ENCODE measurements around the gene EAF1. TPM values are rescaled to one million over a fixed set of nuclear protein-coding genes. Genes with fewer than 3 reads are reported as not detected.

EAF1 gene
- total RNA-seq, 1 experiment from 2014 or later: 23.9 TPM

- no peaks in the 10 kb centered on the region for H3K36me3 Mint-ChIP-seq (ENCODE audit: insufficient read depth, unreplicated experiment)
- no peaks in the 10 kb centered on the region for H3K9me3 Mint-ChIP-seq (ENCODE audit: low read depth, unreplicated experiment)
- no peak for TF ChIP-seq CTCF (IDR thresholded peaks at IDR 0.05; ENCODE audit: unreplicated experiment)
- BruUV-seq (replicated peaks): no TSS peak
- H3K27ac Mint-ChIP-seq (ENCODE audit: unreplicated experiment): no peak overlapping the region
- H3K4me1 Mint-ChIP-seq (ENCODE audit: low read depth, unreplicated experiment): no peaks in the 10 kb centered on the region
- CTCF ChIA-PET: no interaction called here
- no peak for DNase-seq
- intact Hi-C loops (cut with micrococcal nuclease; ENCODE audit: unreplicated experiment): no loop called here
- no peak overlapping the region for H3K4me3 Mint-ChIP-seq (ENCODE audit: low read depth, unreplicated experiment)
- no peaks in the 10 kb centered on the region for H3K27me3 Mint-ChIP-seq (ENCODE audit: unreplicated experiment)
Measured at GRCh38 chr3:15420871-15421270, 6.5 kb upstream of the EAF1 start.

GRCh38 chr3:15426579-15427118, 749 bp upstream of the EAF1 start:
- CTCF ChIA-PET: no interaction called here
- intact Hi-C loops (cut with micrococcal nuclease; ENCODE audit: unreplicated experiment): loop anchor here (5.0 kb wide), 1 partner anchor 131 kb away; no protein-coding TSS in a partner anchor

GRCh38 chr3:15427981-15428380, 583 bp downstream of the EAF1 start:
- no peaks in the 10 kb centered on the region for H3K9me3 Mint-ChIP-seq (ENCODE audit: low read depth, unreplicated experiment)
- no peaks in the 10 kb centered on the region for H3K27me3 Mint-ChIP-seq (ENCODE audit: unreplicated experiment)
- H3K4me1 Mint-ChIP-seq (ENCODE audit: low read depth, unreplicated experiment): peaks cover 14% of the 10 kb centered on the region
- no peak for DNase-seq
- BruUV-seq (replicated peaks): no TSS peak
- peak overlapping the region; percentile 94 for H3K4me3 Mint-ChIP-seq (ENCODE audit: low read depth, unreplicated experiment)
- intact Hi-C loops (cut with micrococcal nuclease; ENCODE audit: unreplicated experiment): loop anchor here (5.0 kb wide), 1 partner anchor 129 kb away; no protein-coding TSS in a partner anchor
- peak overlapping the region; percentile 93 for H3K27ac Mint-ChIP-seq (ENCODE audit: unreplicated experiment)
- H3K36me3 Mint-ChIP-seq (ENCODE audit: insufficient read depth, unreplicated experiment): peaks cover 31% of the 10 kb centered on the region
- TF ChIP-seq CTCF (IDR thresholded peaks at IDR 0.05; ENCODE audit: unreplicated experiment): no peak
- CTCF ChIA-PET: no interaction called here

More at GRCh38 chr3:15426579-15427118, 749 bp upstream of the EAF1 start:
- no peak for DNase-seq
- no peaks in the 10 kb centered on the region for H3K9me3 Mint-ChIP-seq (ENCODE audit: low read depth, unreplicated experiment)
- peak overlapping the region; percentile 94 for H3K4me3 Mint-ChIP-seq (ENCODE audit: low read depth, unreplicated experiment)
- H3K36me3 Mint-ChIP-seq (ENCODE audit: insufficient read depth, unreplicated experiment): peaks cover 31% of the 10 kb centered on the region
- peak overlapping the region; percentile 93 for H3K27ac Mint-ChIP-seq (ENCODE audit: unreplicated experiment)
- BruUV-seq (replicated peaks): TSS peak; percentile 54
- no peaks in the 10 kb centered on the region for H3K27me3 Mint-ChIP-seq (ENCODE audit: unreplicated experiment)
- TF ChIP-seq CTCF (IDR thresholded peaks at IDR 0.05; ENCODE audit: unreplicated experiment): no peak
- H3K4me1 Mint-ChIP-seq (ENCODE audit: low read depth, unreplicated experiment): peaks cover 14% of the 10 kb centered on the region

- Mint-ChIP-seq H3K27ac (ENCODE audit: unreplicated experiment) (peak overlapping the region; percentile 93), H3K9me3 (ENCODE audit: low read depth, unreplicated experiment) (no peaks in the 10 kb centered on the region), H3K36me3 (ENCODE audit: insufficient read depth, unreplicated experiment) (peaks cover 33% of the 10 kb centered on the region), H3K4me3 (ENCODE audit: low read depth, unreplicated experiment) (peak overlapping the region; percentile 94), H3K27me3 (ENCODE audit: unreplicated experiment) (no peaks in the 10 kb centered on the region), H3K4me1 (ENCODE audit: low read depth, unreplicated experiment) (peaks cover 14% of the 10 kb centered on the region)
- BruUV-seq (replicated peaks): TSS peak; percentile 49
- TF ChIP-seq CTCF (IDR thresholded peaks at IDR 0.05; ENCODE audit: unreplicated experiment): no peak
- no peak for DNase-seq
- intact Hi-C loops (cut with micrococcal nuclease; ENCODE audit: unreplicated experiment): loop anchor here (5.0 kb wide), 1 partner anchor 129 kb away; no protein-coding TSS in a partner anchor
- CTCF ChIA-PET: no interaction called here
Measured at GRCh38 chr3:15428539-15428938, 1.1 kb downstream of the EAF1 start.
